HepG2 (cell line): ENCODE measurements around the gene GSDMA. TPM values are rescaled to one million over a fixed set of nuclear protein-coding genes. Genes with fewer than 3 reads are reported as not detected.

Experiments used
- AHR ChIP-seq: IDR thresholded peaks from 2 replicates; pipeline ENCODE4 v1.6.1; 2018; ENCODE audit warnings: missing genetic modification reagents, missing compliant biosample characterization
- ARID3A ChIP-seq: IDR thresholded peaks from 2 replicates; pipeline ENCODE4 v1.6.1; 2012; ENCODE audit warnings: low read depth, low read length, improper control_type of control experiment
- ARID4A ChIP-seq: sonication (generic); formaldehyde crosslinking; IDR thresholded peaks from 2 replicates; pipeline ENCODE4 v1.5.0; 2020; ENCODE audit warnings: mild to moderate bottlenecking, missing genetic modification reagents, borderline replicate concordance
- ATF5 ChIP-seq: sonication (generic); formaldehyde crosslinking; IDR thresholded peaks from 2 replicates; pipeline ENCODE4 v1.4.0; 2020; ENCODE audit warnings: mild to moderate bottlenecking, low read depth, missing genetic modification reagents
- BORCS8-MEF2B ChIP-seq: sonication (generic); formaldehyde crosslinking; IDR thresholded peaks from 2 replicates; pipeline ENCODE4 v1.8.0; 2022; ENCODE audit warnings: mild to moderate bottlenecking, missing genetic modification reagents
- DMAP1 ChIP-seq: IDR thresholded peaks from 2 replicates; pipeline ENCODE4 v1.6.1; 2016
- PTBP1 ChIP-seq: fragments of 200-400 bp; formaldehyde crosslinking; IDR thresholded peaks from 2 replicates; pipeline ENCODE4 v1.6.1; 2018; ENCODE audit warnings: low read length, low read depth; ENCODE audit not compliant: poor library complexity, severe bottlenecking
- RXRA ChIP-seq: sonication (generic); formaldehyde crosslinking; IDR thresholded peaks from 2 replicates; pipeline ENCODE4 v1.5.1; 2020; ENCODE audit warnings: missing genetic modification reagents
- SAP130 ChIP-seq: IDR thresholded peaks from 2 replicates; pipeline ENCODE4 v1.6.1; 2016; ENCODE audit warnings: low read depth
- ZNF557 ChIP-seq: sonication (generic); formaldehyde crosslinking; IDR thresholded peaks from 2 replicates; pipeline ENCODE4 v1.4.0; 2020; ENCODE audit warnings: missing genetic modification reagents
- ZNF790 ChIP-seq: sonication (generic); formaldehyde crosslinking; IDR thresholded peaks from 2 replicates; pipeline ENCODE4 v1.8.0; 2022; ENCODE audit warnings: missing genetic modification reagents, mild to moderate bottlenecking, borderline replicate concordance
- ZSCAN29 ChIP-seq: sonication (generic); formaldehyde crosslinking; conservative IDR thresholded peaks from 2 replicates; pipeline ENCODE4 v1.4.0; 2020; ENCODE audit warnings: mild to moderate bottlenecking, missing genetic modification reagents
- polyA plus RNA-seq, 8 experiments: library from polyadenylated mRNA; depleted of rRNA in 3 of 8; stranded (reverse) in 7 of 8; unstranded in 1 of 8; fragments of >200 nt; fragmentation: Illumina TruSeq in 4 of 8; extraction: Trizol in 4 of 8; gene quantifications; 2 replicates each; pipeline versions ENCODE4 v1.2.1 to v1.2.3, GENCODE V29; 2011 to 2016; ENCODE audit warnings: low read depth in 4 of 8, missing spikeins in 1 of 8, mixed read lengths in 1 of 8; ENCODE audit not compliant: insufficient read depth in 1 of 8
- total RNA-seq, 5 experiments: library from RNA; depleted of rRNA; stranded (reverse); fragments of >200 nt; fragmentation: Illumina TruSeq; extraction: Trizol; gene quantifications; 2 replicates each; pipeline ENCODE4 v1.2.3, GENCODE V29; 2016; ENCODE audit warnings: low read depth in 1 of 5
- TF ChIP-seq, protein P1 (sequence below): sonication (generic); formaldehyde crosslinking; IDR thresholded peaks from 2 replicates; pipeline ENCODE4 v1.4.0; 2020; ENCODE audit warnings: mild to moderate bottlenecking, missing genetic modification reagents
- TF ChIP-seq, protein P2 (sequence below): sonication (generic); formaldehyde crosslinking; IDR thresholded peaks from 2 replicates; pipeline ENCODE4 v1.5.0; 2020; ENCODE audit warnings: missing genetic modification reagents
- TF ChIP-seq, protein P3 (sequence below): sonication (generic); formaldehyde crosslinking; IDR thresholded peaks from 2 replicates; pipeline ENCODE4 v1.4.0; 2020; ENCODE audit warnings: missing genetic modification reagents, borderline replicate concordance
- TF ChIP-seq, protein P4 (sequence below): sonication (generic); formaldehyde crosslinking; IDR thresholded peaks from 2 replicates; pipeline ENCODE4 v1.5.0; 2020; ENCODE audit warnings: missing genetic modification reagents
- TF ChIP-seq, protein P5 (sequence below), 2 experiments: sonication (generic) in 1 of 2; formaldehyde crosslinking in 1 of 2; IDR thresholded peaks; 2 replicates each; pipeline versions ENCODE4 v1.4.0 to v1.6.1; 2018 to 2020; ENCODE audit warnings: missing genetic modification reagents in 2 of 2, borderline replicate concordance in 1 of 2, low read depth in 1 of 2, mild to moderate bottlenecking in 1 of 2, missing biosample characterization in 1 of 2

The GSDMA gene
- total and polyA plus RNA-seq, 2 of the 13 experiments (the other 11 are each of a cell fraction or from before 2014, with no cell fraction given) = not detected

DNA sequence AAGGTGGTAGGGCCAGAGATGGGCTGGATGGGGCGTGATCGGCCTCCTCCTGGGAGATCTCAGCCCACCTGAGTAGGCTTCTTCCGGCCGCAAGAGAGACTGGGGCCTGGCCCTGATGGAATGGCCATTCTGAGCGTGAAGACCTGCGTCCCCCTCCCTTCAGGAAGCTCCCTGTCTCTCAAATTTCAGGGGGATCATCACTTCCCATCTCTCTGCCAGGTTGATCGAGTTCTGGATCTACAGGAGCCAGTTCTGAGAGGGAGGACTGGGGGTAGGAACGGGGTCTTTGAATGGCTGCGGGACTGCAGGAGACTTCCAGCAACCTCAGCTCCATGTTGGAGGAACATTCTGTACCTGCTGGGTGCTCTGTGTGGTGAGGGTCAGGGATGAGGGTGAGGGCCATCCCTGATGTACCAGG, 9.3 kb upstream of the GSDMA start (continued):
- TF ChIP-seq ARID4A (CRISPR knock-in tag) (0 out of 2 replicates have a peak, but pooled peaks have one; percentile 26), SAP130 (CRISPR knock-in tag) (no peak), ATF5 (CRISPR knock-in tag) (no peak), RXRA (CRISPR knock-in tag) (no peak), AHR (CRISPR knock-in tag) (no peak; the same call in 1 of the 2 replicates), BORCS8-MEF2B (CRISPR knock-in tag) (peak; percentile 5; the same call in 1 of the 2 replicates), ZNF790 (CRISPR knock-in tag) (no peak), ZNF557 (CRISPR knock-in tag) (no peak), DMAP1 (CRISPR knock-in tag) (no peak), PTBP1 (peak; percentile 37), ARID3A (no peak), ZSCAN29 (no peak)
- TF ChIP-seq, protein P1, sequence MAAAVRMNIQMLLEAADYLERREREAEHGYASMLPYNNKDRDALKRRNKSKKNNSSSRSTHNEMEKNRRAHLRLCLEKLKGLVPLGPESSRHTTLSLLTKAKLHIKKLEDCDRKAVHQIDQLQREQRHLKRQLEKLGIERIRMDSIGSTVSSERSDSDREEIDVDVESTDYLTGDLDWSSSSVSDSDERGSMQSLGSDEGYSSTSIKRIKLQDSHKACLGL = 0 out of 2 replicates have a peak, but pooled peaks have one; percentile 48
- TF ChIP-seq, protein P2, sequence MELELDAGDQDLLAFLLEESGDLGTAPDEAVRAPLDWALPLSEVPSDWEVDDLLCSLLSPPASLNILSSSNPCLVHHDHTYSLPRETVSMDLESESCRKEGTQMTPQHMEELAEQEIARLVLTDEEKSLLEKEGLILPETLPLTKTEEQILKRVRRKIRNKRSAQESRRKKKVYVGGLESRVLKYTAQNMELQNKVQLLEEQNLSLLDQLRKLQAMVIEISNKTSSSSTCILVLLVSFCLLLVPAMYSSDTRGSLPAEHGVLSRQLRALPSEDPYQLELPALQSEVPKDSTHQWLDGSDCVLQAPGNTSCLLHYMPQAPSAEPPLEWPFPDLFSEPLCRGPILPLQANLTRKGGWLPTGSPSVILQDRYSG = no peak
- TF ChIP-seq, protein P3, sequence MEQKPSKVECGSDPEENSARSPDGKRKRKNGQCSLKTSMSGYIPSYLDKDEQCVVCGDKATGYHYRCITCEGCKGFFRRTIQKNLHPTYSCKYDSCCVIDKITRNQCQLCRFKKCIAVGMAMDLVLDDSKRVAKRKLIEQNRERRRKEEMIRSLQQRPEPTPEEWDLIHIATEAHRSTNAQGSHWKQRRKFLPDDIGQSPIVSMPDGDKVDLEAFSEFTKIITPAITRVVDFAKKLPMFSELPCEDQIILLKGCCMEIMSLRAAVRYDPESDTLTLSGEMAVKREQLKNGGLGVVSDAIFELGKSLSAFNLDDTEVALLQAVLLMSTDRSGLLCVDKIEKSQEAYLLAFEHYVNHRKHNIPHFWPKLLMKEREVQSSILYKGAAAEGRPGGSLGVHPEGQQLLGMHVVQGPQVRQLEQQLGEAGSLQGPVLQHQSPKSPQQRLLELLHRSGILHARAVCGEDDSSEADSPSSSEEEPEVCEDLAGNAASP (CRISPR knock-in tag) = no peak
- TF ChIP-seq, protein P4, sequence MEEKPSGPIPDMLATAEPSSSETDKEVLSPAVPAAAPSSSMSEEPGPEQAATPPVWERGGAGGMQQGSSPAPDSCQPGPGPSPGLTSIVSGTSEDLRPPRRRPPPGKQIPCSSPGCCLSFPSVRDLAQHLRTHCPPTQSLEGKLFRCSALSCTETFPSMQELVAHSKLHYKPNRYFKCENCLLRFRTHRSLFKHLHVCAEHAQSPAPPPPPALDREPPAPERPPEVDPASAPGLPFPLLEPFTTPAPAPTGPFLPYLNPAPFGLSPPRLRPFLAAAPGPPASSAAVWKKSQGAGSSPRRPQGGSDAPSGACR = 0 out of 2 replicates have a peak, but pooled peaks have one; percentile 2
- TF ChIP-seq, protein P5, sequence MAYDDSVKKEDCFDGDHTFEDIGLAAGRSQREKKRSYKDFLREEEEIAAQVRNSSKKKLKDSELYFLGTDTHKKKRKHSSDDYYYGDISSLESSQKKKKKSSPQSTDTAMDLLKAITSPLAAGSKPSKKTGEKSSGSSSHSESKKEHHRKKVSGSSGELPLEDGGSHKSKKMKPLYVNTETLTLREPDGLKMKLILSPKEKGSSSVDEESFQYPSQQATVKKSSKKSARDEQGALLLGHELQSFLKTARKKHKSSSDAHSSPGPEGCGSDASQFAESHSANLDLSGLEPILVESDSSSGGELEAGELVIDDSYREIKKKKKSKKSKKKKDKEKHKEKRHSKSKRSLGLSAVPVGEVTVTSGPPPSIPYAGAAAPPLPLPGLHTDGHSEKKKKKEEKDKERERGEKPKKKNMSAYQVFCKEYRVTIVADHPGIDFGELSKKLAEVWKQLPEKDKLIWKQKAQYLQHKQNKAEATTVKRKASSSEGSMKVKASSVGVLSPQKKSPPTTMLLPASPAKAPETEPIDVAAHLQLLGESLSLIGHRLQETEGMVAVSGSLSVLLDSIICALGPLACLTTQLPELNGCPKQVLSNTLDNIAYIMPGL (CRISPR knock-in tag; IDR thresholded peaks at IDR 0.05; ENCODE audit: borderline replicate concordance in 1 of 2, low read depth in 1 of 2) = no peak; a peak in 1 of 4 replicates
